GM18870 (cell line): Measurements from ENCODE around the gene KRT75.

Source experiments
- ATAC-seq: cut with Tn5 transposase; IDR thresholded peaks from one replicate; pipeline ENCODE4 v1.9.1; 2021; ENCODE audit warnings: moderate library complexity; ENCODE audit not compliant: unreplicated experiment

KRT75 gene

DNA sequence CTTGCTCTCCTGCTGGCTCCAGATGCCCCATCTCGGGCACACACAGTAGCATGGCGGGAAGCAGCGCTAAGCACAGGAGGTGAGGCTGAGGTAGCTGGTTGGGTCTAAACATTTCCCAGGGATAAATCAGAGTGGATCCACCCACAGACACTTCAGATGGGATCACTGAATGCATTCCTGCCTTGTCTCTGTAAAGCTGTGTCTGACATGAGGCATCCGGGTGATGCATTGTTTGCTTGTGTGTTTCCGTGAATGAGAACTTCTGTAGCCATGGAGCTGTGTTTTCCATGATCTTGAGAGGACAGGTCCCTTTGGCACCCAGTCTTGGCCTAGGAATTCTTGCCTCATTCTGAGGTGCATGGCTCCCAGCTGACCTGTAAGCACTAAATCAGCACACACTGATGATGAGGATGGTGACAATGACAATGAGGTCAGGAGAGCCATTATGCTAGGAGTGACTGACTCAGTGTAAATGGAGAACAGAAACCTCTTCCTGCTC lies 6.7 kb upstream of the KRT75 start:
- ATAC-seq = no peak

DNA sequence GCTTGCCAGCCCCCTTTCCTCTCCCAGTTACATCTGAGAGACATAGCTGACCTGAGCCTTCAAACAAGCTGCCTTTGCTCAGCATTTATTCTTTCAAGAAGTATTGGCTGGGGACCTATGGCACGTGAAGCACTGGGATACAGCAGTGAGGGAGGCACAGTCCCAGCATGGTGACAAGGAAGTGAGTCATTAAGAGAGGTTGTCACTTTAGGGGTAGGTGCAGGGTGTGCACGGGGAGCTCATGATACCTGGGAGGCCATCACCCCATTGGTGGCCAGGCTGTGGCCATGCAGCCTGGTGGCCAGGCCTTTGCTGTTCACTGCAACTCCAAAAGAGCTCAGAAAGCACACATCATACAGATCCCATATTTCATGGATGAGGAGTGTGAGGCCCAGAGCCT lies 5.7 kb upstream of the KRT75 start:
- ATAC-seq = no peak

DNA sequence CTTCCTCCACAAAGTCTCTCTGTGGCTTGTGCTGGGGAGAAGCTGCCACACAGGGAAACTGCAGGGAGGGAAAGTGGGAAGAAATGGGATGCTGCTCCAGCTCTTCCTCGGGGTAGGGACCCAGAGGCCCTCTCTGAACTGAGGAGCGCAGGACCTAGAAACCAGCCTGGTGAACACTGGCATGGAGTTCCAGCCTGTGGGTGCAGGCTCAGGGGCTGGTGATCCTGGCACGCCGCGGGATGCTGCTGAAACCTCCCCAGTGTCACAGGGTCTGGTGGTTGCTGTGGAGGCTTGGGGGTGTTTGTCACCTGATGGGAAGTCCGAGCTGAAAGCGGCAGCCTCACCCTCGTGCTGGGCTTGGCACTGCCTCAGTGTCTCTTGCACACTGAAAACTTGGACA lies 5.2 kb upstream of the KRT75 start:
- no peak for ATAC-seq

DNA sequence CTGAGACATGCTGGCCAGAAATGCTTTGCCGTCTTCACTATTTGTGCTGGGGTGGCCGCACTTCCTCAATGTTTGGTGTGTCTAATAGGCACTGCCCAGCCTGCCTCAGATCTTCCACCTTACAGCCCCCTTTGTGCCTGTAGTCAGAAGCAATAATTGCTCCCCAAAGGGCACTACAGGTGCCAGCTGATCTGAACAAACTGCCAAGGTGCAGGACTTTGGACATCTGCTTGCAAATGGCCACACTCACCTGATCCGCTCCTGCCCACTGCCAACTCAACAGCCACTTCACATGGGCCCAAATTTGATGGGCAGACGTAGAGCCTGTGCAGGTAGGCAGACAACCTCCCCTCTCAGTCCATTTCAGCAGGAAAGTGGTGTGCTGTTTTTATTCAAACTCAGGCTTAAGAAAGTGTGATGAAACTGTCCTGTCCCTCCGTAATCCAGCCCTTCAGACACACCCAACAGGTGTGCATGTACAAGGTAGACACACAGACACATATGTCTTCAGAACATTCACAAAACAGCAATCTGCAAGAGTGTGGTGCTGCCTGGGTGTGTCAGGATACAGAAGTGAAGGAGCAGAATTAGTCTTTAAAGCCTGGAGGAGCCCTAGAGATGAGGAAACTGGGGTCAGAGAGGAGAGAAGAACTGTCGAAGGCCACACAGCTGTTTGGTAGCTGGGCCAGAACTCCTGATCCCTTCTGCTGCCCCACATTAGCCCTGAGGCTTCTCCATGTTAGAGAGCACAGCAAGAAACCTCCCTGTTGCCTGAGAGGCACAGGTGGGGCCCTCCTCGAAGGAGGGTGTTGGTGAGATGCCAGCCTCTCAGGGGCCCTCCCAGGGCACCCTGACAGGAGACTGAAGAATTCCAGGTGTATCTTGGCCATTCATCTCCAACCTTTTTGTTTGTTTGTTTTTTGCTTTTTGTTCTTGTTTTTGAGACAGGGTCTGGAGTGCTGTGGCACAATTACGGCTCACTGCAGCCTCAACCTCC lies 4.4 kb upstream of the KRT75 start:
- ATAC-seq = no peak

DNA sequence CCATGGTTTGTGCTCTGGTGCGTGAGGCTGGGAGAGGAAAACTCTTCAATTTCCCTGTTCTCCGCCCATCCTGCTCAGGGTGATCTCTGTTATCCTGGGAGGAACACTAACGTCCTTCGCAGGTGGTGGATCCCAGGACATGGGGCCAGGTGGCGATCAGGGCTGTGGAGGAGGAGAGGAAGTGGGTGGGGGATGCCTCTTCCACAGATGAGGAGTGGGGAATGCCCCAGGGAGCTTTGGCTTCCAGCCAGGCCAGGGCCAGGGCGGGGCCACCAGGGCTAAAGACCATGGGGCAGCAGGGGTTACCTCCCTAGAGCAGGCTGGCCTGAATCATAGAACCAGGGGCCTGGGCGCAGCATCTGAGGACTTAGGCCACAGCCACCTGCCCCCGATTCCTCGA lies 3.3 kb upstream of the KRT75 start:
- no peak for ATAC-seq

DNA sequence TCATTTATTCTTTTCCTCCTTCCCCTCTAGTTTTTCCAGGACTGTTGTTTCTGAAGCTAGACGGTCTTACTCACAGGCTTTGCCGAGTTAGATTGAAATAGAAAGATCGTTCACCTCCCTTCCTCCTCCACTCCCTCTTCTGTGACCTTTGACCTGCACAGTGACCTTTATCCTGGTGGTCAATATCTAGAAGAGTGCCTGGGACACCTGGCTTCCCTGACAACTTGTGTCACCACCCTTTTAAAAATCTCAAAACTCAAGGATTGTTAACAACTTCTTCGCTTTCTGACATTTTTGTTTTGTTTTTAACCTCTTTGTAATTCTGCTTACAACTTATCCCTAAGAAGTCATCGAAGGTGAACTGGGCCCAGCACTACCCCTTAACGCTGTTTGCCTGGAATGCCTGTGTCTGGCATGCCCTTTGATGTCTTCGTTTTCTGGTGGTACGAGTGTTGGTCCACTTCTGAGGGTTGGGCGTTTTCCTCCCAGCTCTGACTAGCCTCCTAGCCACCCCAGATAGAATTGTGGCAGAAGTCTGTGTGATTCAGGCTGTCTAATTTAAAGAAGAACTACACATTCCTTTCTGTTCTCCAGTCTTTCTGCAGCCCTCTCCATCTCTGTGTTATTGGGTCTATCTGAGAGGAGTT lies 2.8 kb upstream of the KRT75 start:
- ATAC-seq = no peak

DNA sequence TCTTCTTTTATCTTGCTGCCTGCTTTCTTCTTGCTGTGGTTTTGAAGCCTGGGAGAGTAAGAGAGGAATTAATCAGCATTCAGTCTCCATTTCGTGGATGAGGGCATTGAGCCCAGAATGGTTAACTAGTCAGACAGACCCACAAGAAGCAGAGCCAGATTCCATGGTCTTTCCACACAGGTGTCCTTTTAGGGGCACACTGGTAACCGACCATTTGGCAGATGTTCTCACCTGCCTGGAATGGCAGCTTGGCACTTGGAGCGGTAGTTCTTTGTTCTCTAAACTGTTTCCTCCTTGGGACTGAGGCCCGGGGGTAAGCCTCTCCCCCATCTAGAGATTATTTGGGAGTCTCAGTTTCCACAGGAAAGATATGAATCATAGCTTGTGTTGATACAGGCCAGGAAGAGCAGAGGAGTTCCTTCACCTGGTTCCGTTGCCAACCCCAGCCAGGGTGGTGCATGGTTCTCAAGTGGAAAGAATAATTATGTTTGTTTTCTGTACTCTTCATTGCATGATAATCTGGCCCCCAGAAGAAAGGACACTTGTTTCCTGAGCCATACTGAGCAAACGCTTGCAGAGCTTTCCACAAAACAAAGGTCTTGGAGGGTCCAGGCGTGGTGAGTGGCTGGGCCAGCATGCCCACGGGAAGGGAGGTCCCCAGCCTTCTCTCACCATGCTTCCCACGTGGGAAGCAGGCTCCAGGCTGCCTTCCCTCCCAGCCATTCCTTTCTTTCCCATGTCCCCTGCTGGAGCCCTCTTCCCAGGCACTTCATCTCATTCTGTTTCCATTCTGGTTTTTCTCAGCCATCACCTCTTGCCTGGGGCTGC lies 2.0 kb upstream of the KRT75 start:
- no peak for ATAC-seq

DNA sequence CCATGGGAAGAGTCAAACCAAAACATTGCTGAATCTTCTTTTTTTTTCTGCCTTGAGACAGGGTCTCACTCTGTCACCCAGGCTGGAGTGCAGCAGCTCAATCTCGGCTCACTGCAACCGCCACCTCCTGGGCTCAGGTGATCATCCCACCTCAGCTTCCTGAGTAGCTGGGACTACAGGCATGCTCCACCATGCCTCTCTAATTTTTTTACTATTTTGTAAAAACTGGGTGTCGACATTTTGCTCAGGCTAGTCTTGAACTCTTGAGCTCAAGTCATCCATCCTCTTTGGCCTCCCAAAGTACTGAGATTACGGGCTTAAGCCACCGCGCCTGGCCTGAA lies 1.5 kb upstream of the KRT75 start:
- no peak for ATAC-seq

DNA sequence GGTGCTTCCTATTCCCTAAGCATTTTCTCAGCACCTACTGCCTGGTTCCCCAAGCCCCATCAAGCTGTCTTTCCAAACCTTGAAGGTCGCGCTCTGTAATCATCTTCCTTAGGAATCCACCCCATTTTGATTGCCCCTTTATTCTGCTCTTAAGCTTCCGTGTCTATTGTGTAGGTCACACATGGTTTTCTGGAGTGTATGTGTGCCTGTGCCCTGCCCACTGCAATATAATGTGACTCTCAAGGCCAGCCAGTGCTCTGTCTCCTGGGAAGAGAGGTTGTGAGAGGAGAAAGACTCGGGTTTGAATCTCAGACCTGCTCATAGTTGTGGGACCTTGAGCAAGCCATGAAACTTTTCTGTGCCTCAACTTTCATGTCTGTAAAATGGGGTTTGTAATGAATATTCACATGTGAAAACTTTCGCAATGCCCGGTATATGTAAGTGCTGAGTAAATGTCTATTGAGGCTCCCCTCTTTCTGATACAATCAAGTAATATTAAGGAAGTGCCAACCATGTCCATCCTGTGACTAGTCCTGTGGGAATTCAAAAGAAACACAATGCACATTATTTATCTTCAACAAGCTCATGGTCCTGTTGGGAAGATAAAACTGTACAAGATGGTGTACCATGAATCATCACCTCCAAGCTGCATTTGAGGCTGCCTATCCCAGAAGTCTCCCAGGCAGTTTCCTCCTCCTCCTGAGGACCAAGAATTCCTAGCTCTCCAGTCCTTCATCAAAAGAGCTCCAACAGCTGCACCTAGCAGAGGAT lies 774 bp upstream of the KRT75 start:
- no peak for ATAC-seq

DNA sequence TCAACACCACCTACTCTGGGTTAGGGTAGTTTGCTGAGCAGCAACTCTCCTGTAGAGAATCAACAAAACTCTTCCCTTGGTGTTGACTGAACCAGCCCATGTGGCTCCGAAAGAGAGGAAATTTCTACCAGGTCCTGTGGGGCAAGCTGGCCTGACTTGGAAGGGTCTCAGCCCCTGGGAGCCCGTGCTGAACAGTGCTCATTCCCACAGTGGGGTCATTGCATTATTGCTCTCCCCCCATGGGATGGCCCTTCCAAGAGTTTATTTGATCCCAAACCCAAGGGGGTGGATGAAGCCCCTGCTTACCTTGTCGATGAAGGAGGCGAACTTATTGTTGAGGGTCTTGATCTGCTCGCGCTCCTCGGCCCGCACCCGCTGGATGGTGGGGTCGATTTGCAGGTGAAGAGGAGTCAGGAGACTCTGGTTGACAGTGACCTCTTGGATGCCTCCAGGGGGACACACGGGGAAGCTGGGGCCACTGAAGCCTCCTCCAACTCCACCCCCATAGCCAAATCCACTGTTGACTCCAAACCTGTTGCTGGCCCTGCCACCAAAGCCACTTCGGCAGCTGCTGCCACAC lies 580 bp downstream of the KRT75 start:
- ATAC-seq = no peak

DNA sequence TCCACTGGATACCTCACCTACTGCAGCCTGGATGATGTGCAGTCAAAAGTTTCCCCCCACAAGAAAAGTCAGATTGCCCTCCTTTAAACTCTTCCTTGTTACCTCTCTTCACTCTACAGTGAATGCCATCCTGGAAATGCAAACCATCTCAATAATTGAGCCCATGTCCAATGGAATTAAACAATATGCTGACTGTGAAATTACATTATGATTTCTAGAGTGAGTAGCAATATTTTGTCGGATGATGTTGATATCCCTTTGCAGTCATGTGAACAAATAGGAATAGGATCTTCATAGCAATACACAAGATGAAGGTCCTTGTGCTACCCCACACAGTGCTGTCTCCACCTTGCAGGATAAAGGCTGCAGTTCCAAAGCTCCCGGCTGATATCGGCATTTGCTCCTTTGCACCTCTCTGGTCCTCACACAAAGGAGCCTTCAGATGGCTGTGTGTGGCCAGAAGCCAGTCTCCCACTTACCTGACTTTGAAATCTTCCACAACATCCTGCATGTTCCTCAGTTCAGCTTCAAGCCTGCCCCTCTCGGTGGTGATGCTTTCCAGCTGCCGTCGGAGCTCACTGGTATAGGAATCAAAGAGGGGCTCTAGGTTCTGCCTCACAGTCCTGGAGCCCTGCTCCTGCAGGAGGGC lies 1.5 kb downstream of the KRT75 start:
- no peak for ATAC-seq

DNA sequence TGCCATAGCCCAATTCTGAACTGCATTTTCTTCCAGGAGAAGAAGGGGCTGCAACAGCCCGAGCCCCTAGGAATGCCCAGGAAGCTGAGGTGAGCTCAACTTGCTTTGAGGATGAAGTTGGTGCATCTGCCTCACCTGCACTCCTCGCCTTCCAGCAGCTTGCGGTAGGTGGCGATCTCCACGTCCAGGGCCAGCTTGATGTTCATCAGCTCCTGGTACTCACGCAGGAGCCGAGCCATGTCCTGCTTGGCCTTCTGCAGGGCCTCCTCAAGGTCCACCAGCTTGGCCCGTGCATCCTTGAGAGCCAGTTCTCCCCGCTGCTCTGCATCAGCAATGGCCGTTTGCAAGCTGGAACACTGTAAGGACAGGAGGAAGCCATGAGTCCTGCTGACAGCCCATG lies 6.0 kb downstream of the KRT75 start:
- no peak for ATAC-seq

DNA sequence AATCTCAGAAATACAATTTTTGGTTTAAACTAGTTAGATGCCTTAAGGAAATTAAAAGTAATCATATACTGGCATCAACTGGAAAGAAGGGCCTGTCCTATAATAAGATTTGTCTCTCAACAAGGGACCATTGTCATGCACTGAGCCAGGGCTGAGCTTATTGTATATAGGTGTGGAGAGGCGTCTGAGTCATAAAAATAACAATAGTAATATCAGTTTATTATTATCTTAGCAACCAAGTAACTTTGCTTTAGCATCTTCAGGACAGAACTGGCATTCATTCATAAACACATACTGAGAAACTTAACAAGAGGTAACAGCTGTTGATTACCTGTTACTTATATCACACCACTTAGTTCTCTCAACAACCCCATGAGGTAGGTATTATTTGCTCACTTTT lies 7.1 kb downstream of the KRT75 start:
- no peak for ATAC-seq

DNA sequence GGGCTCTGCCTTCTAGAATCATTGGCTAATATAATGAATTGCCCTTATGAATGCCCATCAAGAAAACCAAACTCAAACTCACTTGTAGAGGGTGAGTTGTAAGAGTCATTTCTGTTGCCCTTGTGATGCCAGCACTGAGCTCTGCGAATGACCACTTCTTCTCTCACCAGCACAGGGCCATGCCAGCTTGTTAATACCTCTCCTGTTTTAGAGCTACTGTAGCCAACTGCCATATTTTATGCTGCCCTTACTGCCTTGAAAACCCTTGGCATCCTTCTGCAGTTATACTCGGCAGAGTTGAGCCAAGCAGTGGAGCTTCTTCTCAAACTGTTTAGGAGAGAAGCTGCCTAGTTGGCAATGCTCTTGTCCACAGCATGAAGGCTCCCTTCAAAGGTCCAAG lies 8.1 kb downstream of the KRT75 start:
- no peak for ATAC-seq

DNA sequence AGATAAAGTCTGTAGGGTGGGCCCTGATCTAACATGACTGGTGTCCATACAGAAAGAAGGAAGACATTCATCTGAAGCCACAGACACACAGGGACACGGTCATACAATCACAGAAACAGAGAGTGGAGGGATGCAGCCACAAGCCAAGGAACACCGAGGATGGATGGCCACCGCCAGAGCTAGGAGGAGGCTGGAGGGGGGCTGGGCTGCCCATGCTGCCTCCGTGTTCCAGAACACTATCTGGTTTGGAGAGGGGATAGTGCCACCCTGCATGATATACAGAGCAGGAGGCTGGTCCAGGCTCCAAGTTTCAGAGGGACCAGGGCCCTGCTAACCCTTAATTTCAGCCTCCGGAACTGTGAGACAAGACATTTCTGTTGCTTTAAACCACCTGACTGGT lies 8.7 kb downstream of the KRT75 start:
- ATAC-seq = no peak

DNA sequence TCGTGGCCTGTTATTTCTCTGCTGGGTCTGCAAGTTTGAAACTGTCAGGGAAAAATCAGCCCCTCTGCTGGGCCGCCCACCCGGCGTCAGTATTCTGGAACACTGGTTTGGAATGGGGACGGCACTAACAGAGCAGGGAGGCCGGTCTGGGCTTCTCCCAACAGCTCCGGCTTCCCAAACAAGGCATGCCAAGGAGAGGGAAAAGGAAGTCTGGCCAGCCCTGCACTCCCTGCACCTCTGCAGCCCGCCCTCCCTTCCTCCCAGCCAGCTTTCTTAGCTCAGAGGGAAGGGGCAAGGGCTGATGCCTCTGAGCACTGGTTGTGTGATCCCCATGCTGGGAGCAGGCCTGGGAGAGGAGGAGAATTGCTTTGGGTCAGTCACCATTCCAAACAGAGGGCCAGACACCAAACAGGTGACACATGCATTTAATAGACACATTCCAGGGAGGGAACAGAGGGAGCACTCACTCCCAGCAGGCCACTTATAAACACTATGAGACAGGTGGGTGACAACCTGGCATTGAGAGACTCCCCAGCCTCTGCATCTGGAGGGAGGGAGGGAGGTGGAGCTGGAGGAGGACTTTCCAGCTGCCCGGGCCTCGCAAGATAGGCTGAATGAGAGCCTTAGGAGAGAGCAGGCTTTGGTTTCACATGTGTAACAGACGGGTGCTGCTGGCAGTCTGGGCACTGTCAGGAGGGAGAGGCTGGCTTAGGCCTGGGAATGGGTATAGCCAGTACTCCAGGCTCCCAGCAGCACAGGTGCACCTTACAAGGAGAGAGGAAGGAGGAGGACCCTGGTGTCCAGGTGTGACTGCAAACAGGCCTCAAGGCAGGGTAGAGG lies 10.3 kb downstream of the KRT75 start:
- ATAC-seq = no peak

DNA sequence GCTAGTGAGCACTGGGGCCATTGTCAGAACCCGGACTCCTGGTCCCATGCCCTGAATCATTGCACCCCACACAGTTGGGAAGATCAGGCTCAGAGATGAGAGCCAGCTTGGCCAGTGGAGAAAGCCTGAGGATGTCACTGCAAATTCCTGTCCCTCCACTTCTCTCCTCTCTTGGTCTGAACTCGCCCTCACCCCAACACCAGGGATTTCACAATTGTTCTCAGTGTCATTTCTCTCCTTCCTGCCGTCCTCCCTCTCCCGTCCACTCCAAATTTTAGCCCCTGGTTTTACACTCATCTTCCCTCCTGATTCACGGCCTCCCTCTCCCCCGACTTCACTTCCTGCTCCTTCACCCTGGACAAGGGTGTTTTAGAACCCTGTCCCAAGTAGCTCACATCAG lies 11.1 kb downstream of the KRT75 start:
- ATAC-seq = no peak

DNA sequence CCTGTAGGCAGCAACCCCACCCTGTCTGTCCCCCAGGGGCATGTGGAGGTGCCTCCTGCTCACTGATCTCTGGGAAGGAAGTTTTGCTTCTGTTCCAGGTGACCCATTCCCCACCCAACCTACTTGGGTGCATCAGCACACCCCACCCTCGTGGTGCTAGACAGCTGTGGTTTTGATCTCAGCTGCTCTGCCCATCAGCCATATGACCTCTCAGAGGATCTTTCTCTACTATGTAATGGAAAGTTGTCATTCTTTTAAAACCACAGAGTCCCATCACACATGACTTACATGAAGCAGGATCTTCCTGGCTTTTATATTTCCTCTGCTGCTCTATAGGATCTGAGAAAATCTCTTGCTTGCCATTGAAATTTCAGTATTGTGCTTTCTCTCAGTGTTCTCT lies 14.5 kb downstream of the KRT75 start:
- no peak for ATAC-seq

DNA sequence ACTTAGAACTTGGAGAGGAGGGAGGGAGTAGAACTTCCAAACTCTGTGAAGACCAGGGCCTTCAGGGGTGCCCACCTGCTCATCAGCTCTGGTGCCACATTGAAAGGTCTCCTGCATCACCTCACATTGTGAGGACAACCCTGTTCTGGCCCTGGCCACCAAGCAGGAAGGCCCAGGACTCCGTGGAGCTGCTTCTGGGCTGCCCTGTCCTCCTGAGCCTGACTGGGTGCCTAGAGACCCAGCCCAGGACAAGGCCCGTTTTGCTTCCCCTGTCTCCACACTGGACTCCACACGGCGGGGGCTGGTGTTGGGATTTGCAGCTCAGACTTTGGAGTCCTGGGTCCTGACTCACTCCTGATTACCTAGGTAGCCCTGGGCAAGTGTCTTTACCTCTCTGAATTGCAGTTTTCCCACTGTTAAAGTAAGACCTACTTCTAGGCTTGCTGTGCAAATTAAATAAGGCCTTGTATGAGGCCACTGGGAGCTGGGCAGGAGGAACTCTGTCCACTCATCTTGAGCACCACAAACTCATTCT lies 15.5 kb downstream of the KRT75 start:
- no peak for ATAC-seq
